NK-92 treated with Interleukin-12 subunit alpha and Interleukin-12 subunit beta, amount 100 ng/mL, for 24 hours (cell line): ENCODE measurements around the gene KDM4C.
"Not testable (repeated sequence)": the region's sequence is repeated elsewhere in the genome, so short reads cannot be mapped to it uniquely, and the experiment has no call there.

Experiments used
- DNase-seq: peaks from one replicate; lab custom pipeline; 2025; lab: John Stamatoyannopoulos, UW

The KDM4C gene

GRCh38 chr9:6757456-6758247 is at the start of gene KDM4C:
Gene KDM4C (plus strand): TSS chr9:6757973. CDS start chr9:6792989, 35,016 bp downstream.
- peak; percentile 90 for DNase-seq

GRCh38 chr9:6708732-6709131 is 49.0 kb upstream of the KDM4C start:
- no peak for DNase-seq

GRCh38 chr9:6711403-6711802 is 46.4 kb upstream of the KDM4C start:
- no peak for DNase-seq

GRCh38 chr9:6712041-6712440 is 45.7 kb upstream of the KDM4C start:
- DNase-seq, result no peak

GRCh38 chr9:6714176-6714575 is 43.6 kb upstream of the KDM4C start:
- no peak for DNase-seq

DNA sequence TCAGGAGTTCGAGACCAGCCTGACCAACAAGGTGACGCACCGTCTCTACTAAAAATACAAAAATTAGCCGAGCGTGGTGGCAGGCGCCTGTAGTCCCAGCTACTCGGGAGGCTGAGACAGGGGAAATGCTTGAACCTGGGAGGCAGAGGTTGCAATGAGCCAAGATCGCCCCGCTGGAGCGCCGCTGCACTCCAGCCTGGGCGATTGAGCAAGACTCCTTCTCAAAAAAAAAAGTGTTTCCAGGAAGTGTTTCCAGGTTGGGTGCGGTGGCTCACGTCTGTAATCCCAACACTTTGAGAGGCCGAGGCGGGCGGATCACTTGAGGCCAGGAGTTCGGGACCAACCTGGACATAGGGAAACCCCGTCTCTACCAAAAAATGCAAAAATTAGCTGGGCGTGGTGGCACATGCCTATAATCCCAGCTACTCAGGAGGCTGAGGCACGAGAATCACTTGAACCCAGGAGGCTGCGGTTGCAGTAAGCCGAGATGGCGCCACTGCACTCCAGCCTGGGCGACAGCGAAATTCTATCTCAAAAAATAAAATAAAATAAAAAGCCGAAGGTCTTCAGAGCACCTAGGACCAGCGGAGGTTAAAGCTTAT is 42.5 kb upstream of the KDM4C start:
- DNase-seq, result not testable (repeated sequence)

GRCh38 chr9:6715755-6716643 is 41.8 kb upstream of the KDM4C start:
- DNase-seq, result peak; percentile 6

DNA sequence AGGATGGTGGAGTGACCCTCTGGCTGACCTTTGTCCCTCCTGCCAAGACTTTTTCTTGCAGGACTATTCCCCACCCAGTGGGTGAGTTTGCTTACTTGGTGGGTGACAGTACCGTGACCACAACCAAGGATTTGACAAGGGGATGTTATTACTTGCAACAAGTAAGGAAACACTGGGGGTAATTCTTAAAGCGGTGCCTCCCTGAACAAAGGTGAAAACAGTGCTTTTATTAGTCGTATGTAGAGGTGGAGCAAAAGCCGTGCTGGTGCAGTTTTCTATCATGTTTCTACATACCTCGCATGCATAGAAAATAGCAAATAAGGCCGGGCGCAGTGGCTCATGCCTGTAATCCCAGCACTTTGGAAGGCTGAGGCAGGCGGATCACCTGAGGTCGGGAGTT is 41.0 kb upstream of the KDM4C start:
- no peak for DNase-seq

- no peak for DNase-seq
These were observed 33.8 kb upstream of the KDM4C start for GRCh38 chr9:6723881-6724420.

GRCh38 chr9:6733257-6733656 is 24.5 kb upstream of the KDM4C start:
- no peak for DNase-seq

GRCh38 chr9:6733831-6734230 is 23.9 kb upstream of the KDM4C start:
- no peak for DNase-seq

DNA sequence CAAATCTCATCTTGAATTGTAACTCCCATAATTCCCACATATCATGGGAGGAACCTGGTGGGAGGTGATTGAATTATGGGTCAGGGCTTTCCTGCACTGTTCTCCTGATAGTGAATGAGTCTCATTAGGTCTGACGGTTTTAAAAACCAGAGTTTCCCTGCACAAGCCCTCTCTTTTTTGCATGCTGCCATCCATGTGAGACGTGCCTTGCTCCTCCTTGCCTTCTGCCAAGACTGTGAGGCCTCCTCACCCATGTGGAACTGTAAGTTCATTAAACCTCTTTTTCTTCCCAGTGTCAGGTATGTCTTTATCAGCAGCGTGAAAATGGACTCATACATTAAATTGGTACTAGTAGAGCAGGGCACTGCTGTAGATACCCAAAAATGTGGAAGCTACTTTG is 22.4 kb upstream of the KDM4C start:
- DNase-seq, result no peak

DNA sequence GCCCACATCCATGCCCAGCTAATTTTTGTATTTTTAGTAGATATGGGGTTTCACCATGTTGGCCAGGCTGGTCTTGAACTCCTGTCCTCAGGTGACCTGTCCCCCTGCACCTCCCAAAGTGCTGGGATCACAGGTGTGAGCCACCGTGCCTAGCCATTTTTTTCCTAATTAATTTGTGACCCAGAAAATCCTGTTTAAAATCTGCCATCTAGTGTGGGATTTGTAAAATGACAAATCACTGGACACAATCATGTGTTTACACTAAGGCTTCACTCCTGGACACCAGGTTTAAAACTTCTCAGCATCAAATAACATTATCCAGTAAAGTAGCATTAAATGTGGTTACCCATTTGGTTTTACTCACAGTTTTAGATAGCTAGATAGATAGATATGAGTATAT is 18.6 kb upstream of the KDM4C start:
- no peak for DNase-seq

- not testable (repeated sequence) for DNase-seq
These were observed 8.9 kb upstream of the KDM4C start for GRCh38 chr9:6748861-6749260.

GRCh38 chr9:6754861-6755260 is 2.9 kb upstream of the KDM4C start:
- not testable (repeated sequence) for DNase-seq

- peak; percentile 75 for DNase-seq
These were observed 679 bp upstream of the KDM4C start for GRCh38 chr9:6757132-6757455.

DNA sequence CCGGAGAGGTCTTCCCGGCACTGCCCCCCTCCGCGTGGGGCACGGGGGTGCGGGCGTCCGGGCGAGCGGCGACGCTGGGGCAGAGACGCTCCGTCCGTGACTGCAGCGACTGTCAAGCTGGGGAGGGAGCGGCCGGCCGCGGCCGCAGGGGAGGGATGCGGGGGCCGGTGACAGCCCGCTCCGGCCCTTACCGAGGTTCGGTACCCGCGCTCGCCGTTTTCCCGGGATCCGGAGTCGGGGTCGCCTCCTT is 400 bp downstream of the KDM4C start:
- no peak for DNase-seq

GRCh38 chr9:6758498-6759184 is 868 bp downstream of the KDM4C start:
- peak; percentile 64 for DNase-seq

- DNase-seq, result no peak
These were observed 1.6 kb downstream of the KDM4C start for GRCh38 chr9:6759185-6759977.

GRCh38 chr9:6761306-6761705 is 3.5 kb downstream of the KDM4C start:
- DNase-seq, result no peak

DNA sequence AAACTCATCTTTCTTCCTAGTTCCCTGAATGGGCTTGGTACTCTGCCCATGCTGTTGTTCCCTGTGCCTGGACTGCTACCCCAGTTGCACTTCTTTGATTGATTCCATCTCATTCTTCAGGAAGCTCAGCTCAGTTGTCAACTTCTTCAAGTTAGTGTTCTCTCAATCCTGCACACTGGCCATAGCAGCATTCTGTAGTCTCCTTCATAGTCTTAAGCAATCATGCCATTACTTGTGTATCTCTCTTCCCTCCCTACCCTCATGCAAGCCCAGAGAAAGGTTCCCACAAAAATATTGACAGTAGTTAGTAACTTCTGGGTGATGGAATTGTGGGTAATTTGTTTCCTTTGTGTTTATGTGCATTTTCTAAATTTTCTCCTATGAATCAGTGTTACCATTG is 5.5 kb downstream of the KDM4C start:
- no peak for DNase-seq
